Stimulated activated CD8-positive, alpha-beta memory T cell treated with anti-CD3 and anti-CD28 coated beads, Interleukin-7, amount 100 ng/mL, for 4 hours (primary cell): ENCODE data around the gene LCA5L.
A peak's percentile ranks its signal among the peaks of the same experiment; 100 is the strongest.
"Not testable (repeated sequence)": the region's sequence is repeated elsewhere in the genome, so short reads cannot be mapped to it uniquely, and the experiment has no call there.

ENCODE experiments used
- DNase-seq, 2 donors: peaks; one replicate each; pipeline ENCODE4 v3.0.0-alpha.2; 2020; ENCODE audit warnings: low read depth in 2 of 2

Gene LCA5L

GRCh38 chr21:39387461-39388037 is 58.0 kb downstream of the LCA5L start:
- DNase-seq: peak; percentile 80 to 86

GRCh38 chr21:39386899-39387298 is 58.7 kb downstream of the LCA5L start:
- no peak for DNase-seq

- DNase-seq: no peak
These were observed 59.4 kb downstream of the LCA5L start for GRCh38 chr21:39386194-39386593.

GRCh38 chr21:39385299-39386145 is 60.1 kb downstream of the LCA5L start:
- DNase-seq: peak; percentile 29 to 40

- no peak for DNase-seq
These were observed 60.8 kb downstream of the LCA5L start for GRCh38 chr21:39384674-39385298.

- DNase-seq: not testable (repeated sequence)
These were observed 63.5 kb downstream of the LCA5L start for GRCh38 chr21:39382096-39382495.

- DNase-seq: no peak
These were observed 64.6 kb downstream of the LCA5L start for GRCh38 chr21:39381009-39381408.

- peak; percentile 60 to 85 for DNase-seq
These were observed 65.3 kb downstream of the LCA5L start for GRCh38 chr21:39379986-39380891.

GRCh38 chr21:39377444-39378050 is 68.0 kb downstream of the LCA5L start:
- no peak for DNase-seq

GRCh38 chr21:39375446-39375845 is 70.1 kb downstream of the LCA5L start:
- DNase-seq: no peak

GRCh38 chr21:39374046-39374445 is 71.5 kb downstream of the LCA5L start:
- DNase-seq: no peak

GRCh38 chr21:39373634-39374033 is 71.9 kb downstream of the LCA5L start:
- no peak for DNase-seq

- DNase-seq: not testable (repeated sequence)
These were observed 75.7 kb downstream of the LCA5L start for GRCh38 chr21:39369896-39370288.

- DNase-seq: no peak
These were observed 77.8 kb downstream of the LCA5L start for GRCh38 chr21:39367783-39368182.

GRCh38 chr21:39366563-39366962 is 79.0 kb downstream of the LCA5L start:
- DNase-seq: no peak

GRCh38 chr21:39364949-39365348 is 80.6 kb downstream of the LCA5L start:
- DNase-seq: no peak

GRCh38 chr21:39363607-39364555 is 81.7 kb downstream of the LCA5L start:
- DNase-seq: no peak

- no peak for DNase-seq
These were observed 82.8 kb downstream of the LCA5L start for GRCh38 chr21:39362733-39363132.

GRCh38 chr21:39359382-39359781 is 86.2 kb downstream of the LCA5L start:
- DNase-seq: no peak
